HTR-8/SVneo (cell line): Measurements from ENCODE around the gene PANK2.
"Not testable (repeated sequence)": the region's sequence is repeated elsewhere in the genome, so short reads cannot be mapped to it uniquely, and the experiment has no call there.

Experiments used
- DNase-seq: peaks from one replicate; pipeline ENCODE4 v3.0.0; 2011; ENCODE audit warnings: low spot score, mixed read lengths; ENCODE audit not compliant: insufficient read length
- FAIRE-seq: peaks from 2 replicates; lab custom pipeline; 2011; peaks lifted over from hg19 to GRCh38; lab: Jason Lieb, UNC

PANK2 gene

GRCh38 chr20:3924304-3925112, 35.3 kb downstream of the PANK2 start:
- FAIRE-seq (peak; percentile 54), DNase-seq (no peak)

- DNase-seq (no peak), FAIRE-seq (no peak)
Observed at GRCh38 chr20:3925113-3925695, 36.0 kb downstream of the PANK2 start.

- no peak for FAIRE-seq
- no peak for DNase-seq
Observed at GRCh38 chr20:3925899-3926638, 36.9 kb downstream of the PANK2 start.

GRCh38 chr20:3927486-3928291, 38.5 kb downstream of the PANK2 start:
- DNase-seq (no peak), FAIRE-seq (no peak)

- no peak for DNase-seq
- FAIRE-seq: no peak
Observed at GRCh38 chr20:3929713-3930060, 40.5 kb downstream of the PANK2 start.

- DNase-seq: no peak
- no peak for FAIRE-seq
Observed at GRCh38 chr20:3930265-3931206, 41.3 kb downstream of the PANK2 start.

- FAIRE-seq (no peak), DNase-seq (no peak)
Observed at GRCh38 chr20:3931664-3932063, 42.5 kb downstream of the PANK2 start.

- DNase-seq (no peak), FAIRE-seq (no peak)
Observed at GRCh38 chr20:3932277-3932676, 43.1 kb downstream of the PANK2 start.

GRCh38 chr20:3932681-3933080, 43.5 kb downstream of the PANK2 start:
- FAIRE-seq: no peak
- no peak for DNase-seq

GRCh38 chr20:3933218-3933617, 44.0 kb downstream of the PANK2 start:
- no peak for FAIRE-seq
- no peak for DNase-seq

GRCh38 chr20:3934624-3935023, 45.4 kb downstream of the PANK2 start:
- no peak for DNase-seq
- no peak for FAIRE-seq

- FAIRE-seq (no peak), DNase-seq (no peak)
Observed at GRCh38 chr20:3935295-3935955, 46.2 kb downstream of the PANK2 start.

GRCh38 chr20:3935956-3936340, 46.8 kb downstream of the PANK2 start:
- FAIRE-seq: no peak
- no peak for DNase-seq

GRCh38 chr20:3937618-3938017, 48.4 kb downstream of the PANK2 start:
- FAIRE-seq (no peak), DNase-seq (no peak)

- FAIRE-seq (no peak), DNase-seq (no peak)
Observed at GRCh38 chr20:3940905-3941304, 51.7 kb downstream of the PANK2 start.

GRCh38 chr20:3946666-3947065, 57.5 kb downstream of the PANK2 start:
- FAIRE-seq: not testable (repeated sequence)

GRCh38 chr20:3964719-3965118, 75.5 kb downstream of the PANK2 start:
- DNase-seq (no peak), FAIRE-seq (no peak)

More at GRCh38 chr20:3946666-3947065, 57.5 kb downstream of the PANK2 start:
- not testable (repeated sequence) for DNase-seq

GRCh38 chr20:3966571-3966970, 77.4 kb downstream of the PANK2 start:
- DNase-seq (no peak), FAIRE-seq (peak; percentile 68)

- FAIRE-seq (no peak), DNase-seq (no peak)
Observed at GRCh38 chr20:3970016-3970415, 80.8 kb downstream of the PANK2 start.
